Mesothelial cell of epicardium (in vitro differentiated cells): ENCODE measurements around the gene MARCHF10. TPM values are rescaled to one million over a fixed set of nuclear protein-coding genes. Genes with fewer than 3 reads are reported as not detected.

Source experiments
- DNase-seq, 2 experiments: peaks; one replicate each; pipeline ENCODE4 v3.0.0; 2021; ENCODE audit warnings: low spot score in 2 of 2; ENCODE audit not compliant: unreplicated experiment in 2 of 2
- H3K27ac Mint-ChIP-seq: 2 replicates; pipeline ENCODE4 v1.8.0; 2021; ENCODE audit warnings: mixed read lengths
- H3K27me3 Mint-ChIP-seq: 2 replicates; pipeline ENCODE4 v1.8.0; 2021; ENCODE audit warnings: low read depth, mixed read lengths
- H3K36me3 Mint-ChIP-seq: 2 replicates; pipeline ENCODE4 v1.8.0; 2021; ENCODE audit warnings: mixed read lengths
- H3K4me1 Mint-ChIP-seq: 2 replicates; pipeline ENCODE4 v1.8.0; 2021; ENCODE audit warnings: mixed read lengths
- H3K4me3 Mint-ChIP-seq: 2 replicates; pipeline ENCODE4 v1.8.0; 2021; ENCODE audit warnings: mild to moderate bottlenecking, moderate library complexity, mixed read lengths
- H3K9me3 Mint-ChIP-seq: 2 replicates; pipeline ENCODE4 v1.8.0; 2021; ENCODE audit warnings: mixed read lengths
- total RNA-seq: library from RNA; stranded (reverse); gene quantifications from 3 replicates; pipeline ENCODE4 v1.2.1, GENCODE V29; 2021
- TF ChIP-seq, protein P1 (sequence below): fragments of 200-600 bp; sonication (generic); IDR thresholded peaks from one replicate; pipeline ENCODE4 v1.5.0; 2021; ENCODE audit warnings: antibody characterized with exemption; ENCODE audit not compliant: unreplicated experiment

Gene MARCHF10
- total RNA-seq, 1 donor from 2014 or later = 1.1 TPM

DNA sequence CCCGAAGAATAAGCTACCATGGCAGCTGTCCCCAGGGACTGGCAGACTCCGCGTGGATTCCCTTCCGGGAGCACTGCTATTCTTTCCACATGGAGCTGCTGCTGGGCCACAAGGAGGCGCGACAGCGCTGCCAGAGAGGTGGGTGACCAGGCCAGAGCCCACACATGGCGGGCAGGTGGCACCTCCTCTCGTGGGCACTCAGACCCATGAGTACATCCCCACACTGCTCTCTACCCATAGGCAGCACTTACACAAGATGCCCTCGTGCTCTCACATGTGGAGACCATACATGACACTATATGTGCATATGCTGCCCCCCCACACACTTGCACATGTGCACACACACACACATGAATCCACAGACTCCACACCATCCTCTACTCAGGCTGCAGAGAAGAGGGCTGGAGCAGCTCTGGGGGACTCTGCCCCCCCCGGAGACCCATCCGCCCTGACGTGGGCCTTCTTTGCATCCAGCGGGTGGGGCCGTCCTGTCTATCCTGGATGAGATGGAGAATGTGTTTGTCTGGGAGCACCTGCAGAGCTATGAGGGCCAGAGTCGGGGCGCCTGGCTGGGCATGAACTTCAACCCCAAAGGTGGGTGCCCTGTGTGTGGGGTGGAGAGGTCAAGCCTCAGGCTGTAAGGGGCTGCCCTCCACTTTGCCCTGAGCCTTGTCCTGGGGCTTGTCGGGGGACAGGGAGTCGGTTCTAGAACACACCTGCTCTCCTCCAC, 117.8 kb downstream of the MARCHF10 start:
- no peak for DNase-seq
- H3K9me3 Mint-ChIP-seq = no peaks in the 10 kb centered on the region
- TF ChIP-seq, protein P1, sequence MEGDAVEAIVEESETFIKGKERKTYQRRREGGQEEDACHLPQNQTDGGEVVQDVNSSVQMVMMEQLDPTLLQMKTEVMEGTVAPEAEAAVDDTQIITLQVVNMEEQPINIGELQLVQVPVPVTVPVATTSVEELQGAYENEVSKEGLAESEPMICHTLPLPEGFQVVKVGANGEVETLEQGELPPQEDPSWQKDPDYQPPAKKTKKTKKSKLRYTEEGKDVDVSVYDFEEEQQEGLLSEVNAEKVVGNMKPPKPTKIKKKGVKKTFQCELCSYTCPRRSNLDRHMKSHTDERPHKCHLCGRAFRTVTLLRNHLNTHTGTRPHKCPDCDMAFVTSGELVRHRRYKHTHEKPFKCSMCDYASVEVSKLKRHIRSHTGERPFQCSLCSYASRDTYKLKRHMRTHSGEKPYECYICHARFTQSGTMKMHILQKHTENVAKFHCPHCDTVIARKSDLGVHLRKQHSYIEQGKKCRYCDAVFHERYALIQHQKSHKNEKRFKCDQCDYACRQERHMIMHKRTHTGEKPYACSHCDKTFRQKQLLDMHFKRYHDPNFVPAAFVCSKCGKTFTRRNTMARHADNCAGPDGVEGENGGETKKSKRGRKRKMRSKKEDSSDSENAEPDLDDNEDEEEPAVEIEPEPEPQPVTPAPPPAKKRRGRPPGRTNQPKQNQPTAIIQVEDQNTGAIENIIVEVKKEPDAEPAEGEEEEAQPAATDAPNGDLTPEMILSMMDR = no peak
- H3K4me3 Mint-ChIP-seq = no peak overlapping the region
- peaks cover 6% of the 10 kb centered on the region for H3K4me1 Mint-ChIP-seq
- H3K27ac Mint-ChIP-seq = no peak overlapping the region
- H3K36me3 Mint-ChIP-seq = peaks cover 9% of the 10 kb centered on the region
- no peaks in the 10 kb centered on the region for H3K27me3 Mint-ChIP-seq

DNA sequence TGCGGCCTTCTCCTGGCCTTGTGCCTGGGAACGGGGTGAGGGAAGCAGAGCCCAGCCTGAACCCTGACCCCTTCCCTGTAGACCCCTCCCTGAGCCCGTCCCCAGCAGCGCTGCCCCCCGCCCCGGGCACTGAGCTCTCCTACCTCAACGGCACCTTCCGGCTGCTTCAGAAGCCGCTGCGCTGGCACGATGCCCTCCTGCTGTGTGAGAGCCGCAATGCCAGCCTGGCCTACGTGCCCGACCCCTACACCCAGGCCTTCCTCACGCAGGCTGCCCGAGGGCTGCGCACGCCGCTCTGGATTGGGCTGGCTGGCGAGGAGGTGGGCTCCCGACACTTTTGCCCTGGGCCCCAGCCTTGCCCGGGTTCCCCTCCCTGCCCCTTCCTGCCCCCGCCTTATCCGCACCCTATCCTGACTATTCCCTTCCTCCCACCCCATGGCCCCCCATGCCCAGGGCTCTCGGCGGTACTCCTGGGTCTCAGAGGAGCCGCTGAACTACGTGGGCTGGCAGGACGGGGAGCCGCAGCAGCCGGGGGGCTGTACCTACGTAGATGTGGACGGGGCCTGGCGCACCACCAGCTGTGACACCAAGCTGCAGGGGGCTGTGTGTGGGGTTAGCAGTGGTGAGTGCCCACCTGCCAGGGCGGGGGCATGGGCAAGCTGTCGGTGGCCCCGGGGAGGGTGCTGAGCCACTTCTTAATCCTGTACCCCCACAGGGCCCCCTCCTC, 118.5 kb downstream of the MARCHF10 start:
- no peak overlapping the region for H3K4me3 Mint-ChIP-seq
- TF ChIP-seq, protein P1 = no peak
- peaks cover 3% of the 10 kb centered on the region for H3K4me1 Mint-ChIP-seq
- H3K9me3 Mint-ChIP-seq = no peaks in the 10 kb centered on the region
- H3K27me3 Mint-ChIP-seq = no peaks in the 10 kb centered on the region
- H3K36me3 Mint-ChIP-seq = peaks cover 14% of the 10 kb centered on the region
- DNase-seq = no peak
- H3K27ac Mint-ChIP-seq = no peak overlapping the region

DNA sequence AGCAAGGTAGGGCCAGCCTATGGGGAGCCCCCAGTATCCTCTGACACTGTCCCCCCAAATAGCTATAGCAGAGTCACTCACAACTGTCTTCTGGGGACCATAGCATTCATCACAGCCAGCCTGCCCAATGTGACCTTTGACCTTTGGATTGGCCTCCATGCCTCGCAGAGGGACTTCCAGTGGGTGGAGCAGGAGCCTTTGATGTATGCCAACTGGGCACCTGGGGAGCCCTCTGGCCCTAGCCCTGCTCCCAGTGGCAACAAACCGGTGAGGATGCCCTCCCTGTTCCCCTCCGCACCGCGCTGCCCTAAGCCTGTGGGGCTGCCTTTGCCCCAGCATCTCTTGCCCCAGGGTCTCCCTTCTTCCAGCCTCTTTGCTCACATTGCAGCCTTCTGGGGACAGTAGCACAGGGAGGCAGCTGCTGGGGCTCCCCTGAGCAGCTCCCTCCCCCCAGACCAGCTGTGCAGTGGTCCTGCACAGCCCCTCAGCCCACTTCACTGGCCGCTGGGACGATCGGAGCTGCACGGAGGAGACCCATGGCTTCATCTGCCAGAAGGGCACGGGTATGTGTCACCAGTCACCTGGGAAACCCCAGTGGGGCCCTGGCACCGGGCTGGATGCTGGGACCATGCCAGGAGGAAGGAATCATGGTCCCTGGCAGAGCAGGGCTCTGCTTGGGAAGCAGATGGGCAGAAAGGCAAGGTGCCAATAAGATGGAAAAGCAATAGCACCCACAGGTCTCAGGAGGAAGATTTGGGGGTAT, 119.5 kb downstream of the MARCHF10 start:
- no peak overlapping the region for H3K27ac Mint-ChIP-seq
- no peak for DNase-seq
- no peak overlapping the region for H3K4me3 Mint-ChIP-seq
- no peaks in the 10 kb centered on the region for H3K27me3 Mint-ChIP-seq
- TF ChIP-seq, protein P1 = no peak
- H3K9me3 Mint-ChIP-seq = no peaks in the 10 kb centered on the region
- H3K4me1 Mint-ChIP-seq = no peaks in the 10 kb centered on the region
- H3K36me3 Mint-ChIP-seq = peaks cover 14% of the 10 kb centered on the region

DNA sequence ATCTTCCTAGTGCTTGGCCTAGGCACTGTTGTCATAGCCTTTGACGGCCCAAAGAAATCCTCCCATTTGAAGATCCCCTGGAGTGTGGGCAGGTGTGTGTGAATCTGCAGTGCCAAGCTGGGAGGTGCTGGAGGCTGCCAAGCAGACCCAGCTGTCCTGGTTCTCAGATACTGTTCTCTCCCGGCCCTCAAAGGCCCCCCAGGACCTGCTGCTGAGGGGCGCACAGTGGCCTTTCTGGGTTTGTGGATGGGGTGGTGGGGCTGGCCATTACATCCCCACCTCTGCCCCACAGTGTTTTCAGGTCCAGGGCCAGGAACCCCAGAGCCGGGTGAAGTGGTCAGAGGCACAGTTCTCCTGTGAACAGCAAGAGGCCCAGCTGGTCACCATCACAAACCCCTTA, 120.1 kb downstream of the MARCHF10 start:
- DNase-seq = no peak
- no peak overlapping the region for H3K4me3 Mint-ChIP-seq
- TF ChIP-seq, protein P1 = no peak
- H3K36me3 Mint-ChIP-seq = peaks cover 14% of the 10 kb centered on the region
- no peaks in the 10 kb centered on the region for H3K9me3 Mint-ChIP-seq
- H3K27me3 Mint-ChIP-seq = no peaks in the 10 kb centered on the region
- H3K4me1 Mint-ChIP-seq = no peaks in the 10 kb centered on the region
- no peak overlapping the region for H3K27ac Mint-ChIP-seq

DNA sequence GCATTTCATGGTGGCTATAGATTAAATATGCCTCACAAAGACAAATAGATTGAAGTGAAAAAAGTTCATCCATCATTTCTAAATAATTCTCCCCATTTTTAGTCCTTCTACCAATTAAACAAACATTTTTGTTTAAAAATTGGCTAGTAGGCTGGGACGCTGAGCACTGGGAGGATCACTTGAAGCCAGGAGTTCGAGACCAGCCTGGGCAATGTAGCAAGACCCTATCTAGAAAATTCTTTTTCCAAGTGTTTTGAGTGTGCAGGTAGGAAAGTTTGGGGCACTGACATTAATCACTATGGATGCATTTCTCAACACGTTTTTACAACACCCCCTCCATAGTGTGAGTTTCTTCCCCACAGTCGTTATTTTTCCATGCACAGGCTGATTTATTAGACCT, 123.9 kb downstream of the MARCHF10 start:
- Mint-ChIP-seq H3K36me3 (peaks cover 16% of the 10 kb centered on the region), H3K27ac (no peak overlapping the region), H3K27me3 (no peaks in the 10 kb centered on the region), H3K4me3 (no peak overlapping the region), H3K4me1 (no peaks in the 10 kb centered on the region), H3K9me3 (no peaks in the 10 kb centered on the region)
- DNase-seq = no peak
- TF ChIP-seq, protein P1 = no peak
